Fibroblast of mammary gland (primary cell): ENCODE data around the gene UPF3A.

ENCODE experiments used
- DNase-seq: peaks from one replicate; pipeline ENCODE4 v3.0.0-alpha.2; 2010; ENCODE audit warnings: low read depth
- H3K4me3 ChIP-seq: 2 replicates; pipeline ENCODE4 v1.5.1; 2011; ENCODE audit warnings: low read depth, mild to moderate bottlenecking, low read length, moderate library complexity; ENCODE audit not compliant: control insufficient read depth
- TF ChIP-seq, protein P1 (sequence below): conservative IDR thresholded peaks from 2 replicates; pipeline ENCODE4 v1.5.1; 2011; ENCODE audit warnings: low read depth, low read length, inconsistent platforms; ENCODE audit not compliant: control insufficient read depth, insufficient read depth

The UPF3A gene

DNA sequence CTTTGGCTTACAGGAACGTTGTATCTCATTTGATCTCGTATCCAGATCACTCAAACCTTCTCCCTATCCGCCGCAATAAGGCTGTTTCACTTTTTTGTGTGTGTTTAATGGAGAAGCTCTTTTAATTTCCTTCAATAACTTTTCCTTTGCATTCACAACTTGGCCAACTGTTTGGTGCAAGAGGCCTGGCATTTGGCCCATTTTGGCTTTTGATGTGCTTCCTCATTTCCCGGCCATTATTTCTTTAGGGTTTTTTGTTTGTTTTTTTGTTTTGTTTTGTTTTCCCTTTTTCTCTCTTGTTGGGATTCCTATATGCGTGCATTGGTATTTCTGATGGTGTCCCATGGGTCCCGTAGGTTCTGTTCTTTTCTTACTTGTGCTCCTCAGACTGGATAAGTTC is 6.1 kb upstream of the UPF3A start:
- H3K4me3 ChIP-seq: no peak overlapping the region
- TF ChIP-seq, protein P1, sequence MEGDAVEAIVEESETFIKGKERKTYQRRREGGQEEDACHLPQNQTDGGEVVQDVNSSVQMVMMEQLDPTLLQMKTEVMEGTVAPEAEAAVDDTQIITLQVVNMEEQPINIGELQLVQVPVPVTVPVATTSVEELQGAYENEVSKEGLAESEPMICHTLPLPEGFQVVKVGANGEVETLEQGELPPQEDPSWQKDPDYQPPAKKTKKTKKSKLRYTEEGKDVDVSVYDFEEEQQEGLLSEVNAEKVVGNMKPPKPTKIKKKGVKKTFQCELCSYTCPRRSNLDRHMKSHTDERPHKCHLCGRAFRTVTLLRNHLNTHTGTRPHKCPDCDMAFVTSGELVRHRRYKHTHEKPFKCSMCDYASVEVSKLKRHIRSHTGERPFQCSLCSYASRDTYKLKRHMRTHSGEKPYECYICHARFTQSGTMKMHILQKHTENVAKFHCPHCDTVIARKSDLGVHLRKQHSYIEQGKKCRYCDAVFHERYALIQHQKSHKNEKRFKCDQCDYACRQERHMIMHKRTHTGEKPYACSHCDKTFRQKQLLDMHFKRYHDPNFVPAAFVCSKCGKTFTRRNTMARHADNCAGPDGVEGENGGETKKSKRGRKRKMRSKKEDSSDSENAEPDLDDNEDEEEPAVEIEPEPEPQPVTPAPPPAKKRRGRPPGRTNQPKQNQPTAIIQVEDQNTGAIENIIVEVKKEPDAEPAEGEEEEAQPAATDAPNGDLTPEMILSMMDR: no peak
- no peak for DNase-seq

DNA sequence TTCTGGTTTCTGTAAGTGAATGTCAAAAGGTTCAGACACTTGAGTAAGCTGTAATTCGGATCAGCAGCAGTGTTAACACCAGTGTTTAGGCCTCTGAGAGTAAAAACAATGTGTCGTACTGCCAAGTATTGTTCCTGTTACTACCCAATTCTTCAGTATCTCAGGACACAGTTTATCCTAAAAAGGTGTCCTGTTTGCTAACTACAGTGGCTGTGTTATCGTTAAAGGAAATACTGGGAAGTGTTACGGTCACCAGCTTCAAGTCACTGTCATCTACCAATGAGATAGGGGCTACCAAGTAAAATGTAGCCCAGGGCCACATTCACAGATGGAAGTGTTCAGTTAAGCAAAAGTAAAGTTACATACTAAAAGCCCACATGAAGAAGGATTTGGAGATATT is 2.3 kb upstream of the UPF3A start:
- no peak for DNase-seq
- TF ChIP-seq, protein P1: no peak
- no peak overlapping the region for H3K4me3 ChIP-seq

DNA sequence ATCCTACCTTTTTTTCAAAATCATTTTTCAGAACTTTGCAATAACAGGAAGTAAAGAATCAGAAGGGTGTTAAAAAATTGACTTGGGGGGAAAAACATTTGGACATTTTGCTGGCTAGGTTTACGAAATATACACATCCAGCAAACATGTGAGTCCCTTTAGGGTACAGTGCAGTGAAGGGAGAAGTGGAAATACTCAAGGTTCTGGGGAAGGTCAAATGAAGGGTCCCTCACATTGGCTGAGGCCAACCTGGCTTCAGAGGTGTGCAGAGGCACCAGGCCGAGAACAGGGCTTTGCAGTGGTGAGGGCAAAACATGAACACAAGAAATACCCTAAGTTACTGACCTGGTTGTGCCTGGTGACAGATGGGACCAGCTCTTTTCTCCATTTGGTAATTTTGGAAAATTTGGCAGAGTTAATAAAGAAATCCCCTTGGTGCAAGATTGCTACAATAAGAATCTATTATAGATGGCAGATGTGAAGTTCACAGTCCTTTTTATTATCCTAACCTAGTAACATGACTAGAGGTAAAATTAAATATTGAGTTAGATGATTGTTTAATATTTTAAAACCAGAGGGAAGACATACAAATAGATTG is 1.5 kb upstream of the UPF3A start:
- H3K4me3 ChIP-seq: no peak overlapping the region
- no peak for DNase-seq
- TF ChIP-seq, protein P1: no peak

DNA sequence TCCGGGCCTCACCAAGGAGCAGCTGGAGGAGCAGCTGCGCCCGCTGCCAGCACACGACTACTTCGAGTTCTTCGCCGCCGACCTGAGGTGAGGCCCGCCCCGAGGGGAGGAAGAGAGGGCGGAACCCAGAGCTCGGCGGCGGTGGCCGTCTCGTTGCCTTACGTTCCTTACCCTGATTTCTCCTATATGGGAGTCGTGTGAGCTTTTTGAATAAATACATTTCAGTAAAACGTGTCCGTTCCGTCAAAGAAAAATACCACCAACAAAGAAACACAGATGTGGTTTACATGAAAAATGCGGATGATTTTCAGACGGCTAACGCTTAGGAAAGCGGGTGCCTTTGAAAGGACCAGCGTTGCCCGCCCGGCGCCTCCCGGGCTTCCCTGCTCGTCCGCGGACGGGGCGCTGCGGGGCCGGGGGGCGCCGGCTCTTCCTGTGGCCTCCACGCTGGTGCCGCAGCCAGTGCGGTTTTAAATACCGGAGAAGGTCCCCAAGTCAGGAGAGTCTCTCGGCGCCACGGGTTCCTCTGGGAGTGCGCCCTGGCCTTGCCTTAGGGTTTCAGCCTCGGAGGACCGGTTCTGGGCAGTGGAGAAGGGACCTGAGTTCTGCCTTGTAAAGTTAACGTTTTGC is 755 bp downstream of the UPF3A start:
- peak overlapping the region; percentile 80 for H3K4me3 ChIP-seq
- DNase-seq: peak; percentile 61
- TF ChIP-seq, protein P1: no peak

DNA sequence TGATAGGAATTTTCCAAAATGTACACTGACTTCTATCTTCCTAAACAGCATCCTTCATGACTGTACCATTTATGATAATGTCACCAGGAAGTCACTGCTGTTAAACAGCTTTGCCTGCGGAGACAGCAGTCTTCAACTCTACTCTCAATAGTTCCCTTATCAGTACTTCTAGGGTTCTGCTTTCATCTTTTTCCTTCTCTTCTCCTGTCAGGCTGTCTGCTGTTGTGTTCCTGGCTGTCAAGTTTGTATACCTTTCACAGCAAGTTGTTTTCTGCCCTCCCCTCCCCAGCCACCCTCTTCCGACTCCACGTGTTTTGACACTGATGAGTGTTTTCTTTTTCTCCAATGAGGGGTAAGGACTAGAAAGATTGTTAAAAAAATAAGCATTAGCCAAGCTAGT is 2.2 kb downstream of the UPF3A start:
- DNase-seq: no peak
- TF ChIP-seq, protein P1: no peak
- H3K4me3 ChIP-seq: no peak overlapping the region

DNA sequence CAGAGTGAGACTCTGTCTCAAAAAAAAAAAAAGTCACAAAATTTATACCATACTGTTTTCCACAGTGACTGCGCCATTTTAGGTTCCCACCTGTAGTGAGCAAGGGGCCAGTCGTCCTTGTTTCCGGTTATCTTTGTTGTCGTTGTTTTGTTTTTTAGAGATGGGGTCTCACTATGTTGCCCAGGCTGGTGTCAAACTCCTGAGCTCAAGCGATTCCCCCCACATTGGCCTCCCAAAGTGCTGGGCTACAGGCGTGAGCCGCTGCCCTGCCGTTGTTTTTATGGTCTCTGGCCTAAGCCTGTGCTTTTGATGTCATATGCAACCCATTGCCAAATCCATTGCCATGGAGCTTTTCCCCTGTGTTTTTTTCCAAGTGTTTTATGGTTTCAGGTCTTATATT is 3.3 kb downstream of the UPF3A start:
- TF ChIP-seq, protein P1: no peak
- DNase-seq: no peak

More for the DNA sequence above, 3.3 kb downstream of the UPF3A start:
- no peak overlapping the region for H3K4me3 ChIP-seq
